Stimulated activated CD4-positive, alpha-beta T cell treated with anti-CD3 and anti-CD28 coated beads, TNF-alpha, amount 100 ng/mL, for 24 hours (primary cell): Measurements from ENCODE around the gene TMEM271.

Source experiments
- DNase-seq, 3 experiments: peaks; one replicate each; pipeline ENCODE4 v3.0.0-alpha.2; 2020; ENCODE audit warnings: low read depth in 3 of 3

The TMEM271 gene

DNA sequence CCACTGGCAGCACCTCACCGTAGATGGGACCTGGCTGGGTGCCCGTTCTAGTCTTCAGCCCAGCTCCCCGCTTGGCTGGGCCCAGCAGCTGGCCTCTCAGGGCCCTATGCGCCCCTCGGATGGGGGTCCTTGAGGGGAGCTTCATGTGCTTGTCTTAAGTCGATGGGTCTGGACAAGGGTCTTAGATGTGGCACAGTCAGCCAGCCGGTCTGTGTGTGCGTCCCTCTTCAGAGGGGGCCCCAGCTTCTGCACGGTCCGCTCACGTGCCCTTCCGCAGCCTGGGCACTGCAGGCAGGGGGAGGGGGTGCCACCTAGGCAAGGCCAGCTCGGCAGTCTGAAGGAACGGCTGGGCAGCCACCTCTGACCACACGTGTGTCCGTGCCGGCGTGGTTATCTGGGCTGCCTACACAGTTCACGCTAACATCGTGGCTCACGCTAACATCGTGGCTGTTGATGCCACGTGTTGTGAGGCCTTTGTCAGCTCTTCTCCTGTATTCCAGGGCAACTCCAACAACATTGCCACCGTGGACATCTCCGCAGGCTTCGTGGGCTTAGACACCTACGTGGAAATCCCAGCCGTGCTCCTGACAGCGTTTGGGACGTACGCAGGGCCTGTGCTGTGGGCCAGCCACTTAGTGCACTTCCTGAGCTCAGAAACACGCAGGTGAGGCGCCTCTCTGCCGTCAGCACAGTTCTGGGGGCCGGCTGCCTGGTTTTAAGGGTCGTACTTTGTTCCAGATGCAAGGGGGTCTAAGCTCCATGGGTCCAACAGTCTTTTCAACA lies 42.6 kb downstream of the TMEM271 start:
- DNase-seq = no peak

DNA sequence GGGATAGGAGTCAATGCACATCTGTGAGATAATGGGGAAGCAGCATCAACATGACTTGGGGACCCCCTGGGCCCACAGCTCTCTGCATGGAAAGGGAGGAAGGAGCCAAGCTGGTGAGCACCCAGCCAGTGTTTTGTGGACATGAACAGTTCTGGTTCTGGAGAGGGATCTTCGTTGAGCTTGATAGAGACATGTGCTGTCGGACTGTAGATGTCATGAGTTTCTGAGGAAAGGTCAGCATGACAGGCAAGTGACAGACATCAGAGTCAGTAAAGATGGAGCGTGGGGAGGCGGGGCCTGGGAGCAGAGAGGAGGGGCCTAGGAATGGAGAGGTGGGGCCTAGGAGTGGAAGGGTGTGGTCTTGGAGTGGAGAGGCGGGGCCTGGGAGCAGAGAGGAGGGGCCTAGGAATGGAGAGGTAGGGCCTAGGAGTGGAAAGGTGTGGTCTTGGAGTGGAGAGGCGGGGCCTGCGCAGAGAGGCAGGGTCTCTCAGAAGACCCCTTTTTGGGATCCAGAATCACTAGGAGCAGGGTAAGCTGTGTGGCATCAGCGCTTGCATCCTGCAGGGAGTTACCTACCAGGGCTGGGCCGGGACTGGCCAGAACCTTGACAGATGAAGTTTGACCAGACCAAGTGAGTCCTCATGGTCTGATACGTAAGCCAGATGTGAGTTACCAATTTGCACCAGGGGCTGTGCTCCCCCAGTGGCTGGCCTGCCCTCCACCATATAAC lies 43.3 kb downstream of the TMEM271 start:
- peak in 1 of 3 experiments; percentile 5 for DNase-seq

DNA sequence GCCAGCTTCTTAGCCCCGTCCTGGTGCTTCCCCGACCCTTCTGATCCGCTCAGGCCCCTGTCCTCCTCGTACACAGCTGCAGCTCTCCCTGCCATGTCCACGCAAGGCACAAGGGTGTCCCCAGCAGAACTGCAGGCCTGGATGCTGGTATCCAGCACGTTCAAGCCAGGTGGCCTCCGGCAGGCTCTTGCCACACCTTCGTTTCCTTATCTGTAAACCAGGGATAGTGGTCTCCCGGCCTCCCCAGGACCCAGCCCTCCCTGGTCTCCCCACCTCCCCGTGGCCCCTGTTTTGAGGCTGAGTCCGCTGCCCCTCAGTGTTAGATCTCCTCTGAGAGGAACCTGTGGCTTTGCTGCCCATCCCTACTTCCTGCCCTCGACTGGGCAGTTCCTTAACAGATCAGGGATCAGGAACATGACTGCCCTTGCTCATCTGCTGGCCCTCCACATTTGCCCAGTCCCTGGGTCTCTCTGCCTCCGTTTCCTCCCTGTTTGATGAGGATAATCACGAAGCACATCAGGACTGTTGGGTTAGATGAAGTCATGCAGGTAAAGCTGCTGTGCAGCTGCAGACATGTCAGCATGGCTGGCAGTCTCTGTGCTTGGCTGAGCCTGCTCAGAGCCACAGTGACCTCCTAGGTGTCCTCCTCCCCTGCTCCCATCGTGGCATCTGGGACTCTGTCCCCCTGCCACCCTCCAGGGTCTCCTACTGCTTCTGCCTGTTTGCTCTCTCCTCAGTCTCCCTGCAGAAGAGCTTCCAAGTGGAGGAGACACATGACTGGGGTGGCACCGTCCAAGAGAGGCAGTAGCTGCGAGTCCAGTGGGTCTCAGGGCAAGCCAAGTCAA lies 44.2 kb downstream of the TMEM271 start:
- no peak for DNase-seq

DNA sequence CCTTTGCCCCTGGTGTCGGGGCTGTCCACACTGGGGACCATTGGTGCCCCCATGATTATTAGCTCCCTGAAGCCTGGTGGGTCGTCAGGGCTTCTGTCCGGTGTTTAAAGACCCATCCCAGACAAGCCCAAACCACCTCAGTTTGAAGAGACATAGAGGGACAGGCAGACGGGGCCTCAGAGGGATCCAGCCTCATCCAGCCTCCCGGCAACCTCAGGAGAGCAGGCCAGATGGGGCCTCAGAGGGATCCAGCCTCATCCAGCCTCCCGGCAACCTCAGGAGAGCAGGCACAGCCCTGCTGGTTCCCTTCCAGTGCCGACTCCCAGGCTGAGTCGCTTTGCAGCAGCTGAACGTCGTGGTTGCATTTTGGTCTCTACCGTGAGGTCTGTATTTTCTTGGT lies 45.0 kb downstream of the TMEM271 start:
- DNase-seq = no peak

DNA sequence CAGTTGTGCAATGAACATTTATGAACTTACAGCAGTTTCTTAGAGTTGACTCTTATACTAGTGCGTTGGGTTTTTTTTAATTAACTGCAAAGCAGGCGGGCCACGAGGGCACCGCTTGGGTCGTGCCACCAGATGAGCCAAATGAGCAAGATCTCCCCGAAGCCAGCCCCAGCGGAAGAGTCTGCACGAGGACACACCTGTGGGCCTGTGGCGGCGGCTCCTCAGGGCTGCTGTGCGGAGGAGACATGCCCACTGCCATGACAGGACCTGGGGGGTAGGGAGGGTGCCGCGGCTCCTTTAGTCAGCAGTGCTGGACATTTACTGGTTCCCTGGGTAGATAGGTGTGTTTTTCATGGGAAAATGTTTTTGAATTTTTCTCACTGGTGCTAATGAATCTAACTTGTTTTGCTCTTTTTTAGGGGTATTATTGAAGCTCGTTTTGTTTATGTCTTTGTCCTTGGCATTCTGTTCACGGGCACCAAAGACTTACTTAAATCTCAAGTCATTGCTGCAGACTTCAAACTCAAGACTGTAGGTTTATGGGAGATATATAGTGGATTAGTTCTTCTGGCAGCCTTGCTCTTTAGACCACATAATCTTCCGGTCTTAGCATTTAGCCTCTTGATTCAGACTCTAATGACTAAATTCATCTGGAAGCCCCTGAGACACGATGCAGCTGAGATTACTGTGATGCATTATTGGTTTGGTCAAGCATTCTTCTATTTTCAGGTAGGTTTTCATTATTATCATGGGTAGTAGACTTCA lies 45.9 kb downstream of the TMEM271 start:
- no peak for DNase-seq

DNA sequence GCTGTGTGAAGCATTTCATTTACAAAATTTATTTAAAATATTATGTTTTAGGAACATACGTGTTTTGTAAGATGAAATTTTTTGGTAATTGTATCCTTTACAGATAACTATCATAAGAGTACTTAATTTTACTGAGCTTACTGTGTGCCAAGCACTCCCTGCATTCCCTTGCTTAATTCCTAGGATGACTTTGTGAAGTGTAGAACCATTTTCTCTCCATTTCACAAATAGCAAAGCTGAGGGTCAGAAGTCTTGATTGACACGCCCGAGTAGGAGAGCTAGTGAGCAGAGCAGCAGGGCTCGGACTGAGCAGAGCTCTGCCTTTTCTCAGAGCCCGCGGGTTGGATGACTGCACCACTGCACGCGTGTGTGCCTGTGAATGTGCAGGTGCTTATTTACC lies 46.5 kb downstream of the TMEM271 start:
- no peak for DNase-seq

DNA sequence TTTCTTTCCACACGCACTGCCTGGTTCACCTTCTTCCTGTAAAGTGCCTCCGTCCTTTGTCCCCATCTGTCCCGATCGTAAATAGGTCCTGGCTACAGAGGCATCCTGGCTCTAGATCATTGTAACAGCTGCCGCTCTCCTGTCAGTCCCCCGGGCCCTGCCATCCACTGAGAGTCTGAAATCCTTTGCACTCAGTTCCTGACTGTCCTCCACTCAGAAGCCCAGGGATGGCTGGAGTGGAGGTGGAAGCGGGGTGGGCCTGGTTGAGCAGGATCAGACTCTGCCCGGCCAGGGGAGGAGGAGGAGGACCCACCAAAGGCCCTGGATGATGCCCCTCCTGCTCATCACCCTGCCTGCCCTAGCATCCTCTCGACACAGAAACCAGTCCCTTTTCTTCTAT lies 47.3 kb downstream of the TMEM271 start:
- no peak for DNase-seq

DNA sequence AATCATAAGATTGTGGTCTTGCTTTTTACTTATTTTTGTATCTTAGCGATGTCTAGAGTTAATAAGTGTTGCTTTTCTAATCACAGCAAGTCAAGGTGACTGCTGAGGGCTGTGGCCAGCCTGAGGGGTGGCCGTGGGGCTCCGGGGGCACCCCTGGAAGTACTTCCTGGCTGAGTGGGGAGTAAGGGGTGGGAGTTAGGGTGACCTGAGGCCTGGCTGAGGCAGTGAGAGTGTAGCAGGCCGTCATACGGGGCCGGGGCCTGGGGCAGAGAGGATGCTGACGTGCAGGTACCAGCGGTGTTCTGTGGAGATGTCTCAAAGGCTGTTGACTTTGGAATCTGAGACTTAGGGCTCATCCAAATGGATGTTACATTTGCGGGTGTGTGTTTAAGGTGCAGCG lies 47.8 kb downstream of the TMEM271 start:
- DNase-seq = no peak

DNA sequence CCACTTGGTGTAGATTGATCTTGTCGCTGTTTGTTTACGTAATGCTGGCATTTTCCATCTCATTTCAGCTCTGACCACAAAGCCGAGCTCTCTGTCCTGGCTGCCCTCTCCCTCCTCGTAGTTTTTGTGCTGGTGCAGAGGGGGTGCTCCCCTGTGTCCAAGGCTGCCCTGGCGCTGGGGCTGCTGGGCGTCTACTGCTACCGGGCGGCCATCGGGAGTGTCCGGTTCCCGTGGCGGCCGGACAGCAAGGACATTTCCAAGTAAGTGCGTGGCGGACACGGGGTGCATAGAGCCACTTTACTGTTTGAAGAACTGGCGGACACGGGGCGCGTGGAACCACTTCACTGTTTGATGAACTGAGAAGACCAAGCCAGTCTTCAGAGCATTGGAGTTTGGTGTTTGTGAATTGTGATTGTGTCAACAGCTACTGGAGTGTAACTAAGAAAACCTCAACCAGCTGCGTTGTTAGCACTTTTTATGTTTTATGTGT lies 49.1 kb downstream of the TMEM271 start:
- no peak for DNase-seq

DNA sequence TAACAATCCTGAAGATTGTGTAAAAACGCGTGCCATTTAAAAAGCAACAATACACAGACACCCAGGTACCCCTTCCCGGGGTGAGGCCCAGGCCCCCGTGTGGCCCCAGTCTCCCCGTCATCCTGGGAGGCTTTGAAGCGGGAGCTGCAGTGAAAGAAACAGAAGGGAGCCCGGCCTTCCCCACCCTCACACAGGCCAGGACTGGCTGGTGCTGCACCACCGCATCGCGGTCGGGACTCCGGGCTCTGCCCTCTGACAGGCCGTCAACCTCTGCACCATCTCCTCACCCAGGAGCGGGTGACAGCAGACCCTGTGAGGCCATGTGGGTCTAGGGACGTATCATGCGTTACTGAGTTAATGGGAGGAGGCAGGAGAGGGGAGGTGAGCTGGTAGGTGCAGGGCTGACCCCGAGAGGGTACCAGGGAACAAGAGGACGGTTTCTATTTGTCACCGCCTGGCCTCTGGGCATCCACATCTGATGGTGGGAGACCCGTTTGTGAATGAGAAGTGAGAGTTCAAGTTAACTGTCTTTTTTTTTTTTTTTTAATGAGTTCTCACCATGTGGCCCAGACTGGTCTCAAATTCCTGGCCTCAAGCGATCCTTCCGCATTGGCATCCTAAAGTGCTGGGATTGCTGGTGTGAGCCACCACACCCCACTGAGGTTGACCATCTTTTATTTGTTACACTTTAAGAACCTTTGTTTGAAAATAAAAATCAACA lies 49.7 kb downstream of the TMEM271 start:
- no peak for DNase-seq

DNA sequence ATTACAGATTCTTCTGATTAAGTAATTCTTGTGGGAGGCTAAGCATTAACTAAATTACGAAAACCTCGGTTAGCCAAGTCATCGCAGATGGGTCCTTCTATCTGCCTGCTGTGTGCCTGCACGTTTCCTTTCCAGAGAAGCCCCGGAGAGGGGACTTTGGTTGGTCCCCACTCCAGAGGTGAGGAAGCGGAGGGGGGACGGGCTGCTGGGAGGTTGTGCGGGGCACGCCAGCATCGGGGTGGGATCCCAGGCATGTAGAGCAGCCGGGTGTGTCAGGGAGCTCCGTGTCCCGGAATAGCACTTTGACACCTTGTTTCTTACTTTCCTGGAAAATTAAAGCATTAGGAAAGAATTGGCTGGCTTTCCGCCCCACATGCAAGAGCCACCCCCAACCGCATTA lies 50.4 kb downstream of the TMEM271 start:
- no peak for DNase-seq

DNA sequence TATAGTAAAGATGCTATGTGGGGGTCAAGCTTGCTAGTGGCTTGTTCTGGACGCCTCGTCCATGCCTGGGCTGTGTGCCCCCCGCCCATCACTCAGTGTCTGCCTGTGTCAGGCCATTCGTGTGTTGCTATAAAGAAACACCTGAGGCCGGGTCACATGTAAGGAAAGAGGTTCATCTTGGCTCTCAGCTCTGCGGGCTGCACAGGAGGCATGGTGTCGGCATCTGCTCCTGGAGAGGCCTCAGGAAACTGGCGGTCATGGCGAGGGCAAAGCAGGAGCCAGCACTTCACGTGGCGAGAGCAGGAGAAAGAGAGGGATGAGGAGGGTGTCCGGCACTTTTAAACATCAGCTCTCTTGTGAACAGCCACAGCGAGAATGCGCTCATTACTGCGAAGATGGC lies 51.9 kb downstream of the TMEM271 start:
- DNase-seq = no peak
